Measurements from ENCODE around the gene NTN1.

- TF ChIP-seq CTCF (conservative IDR thresholded peaks at IDR 0.05) (no peak), EZH2 (IDR thresholded peaks at IDR 0.05; ENCODE audit: low read depth) (no peak)
Observed at GRCh38 chr17:9279893-9280292, 258.6 kb downstream of the NTN1 start.

Measured in PC-9 (cell line).